AG09309 (cell line): ENCODE measurements around the gene TRMT112.

Experiments
- DNase-seq: peaks from one replicate; pipeline ENCODE4 v3.0.0-alpha.2; 2010; ENCODE audit warnings: low read depth
- H3K4me3 ChIP-seq: 2 replicates; pipeline ENCODE4 v1.5.1; 2011; ENCODE audit warnings: mild to moderate bottlenecking, low read depth, low read length, moderate library complexity; ENCODE audit not compliant: control insufficient read depth
- CTCF ChIP-seq: IDR thresholded peaks from 2 replicates; pipeline ENCODE4 v1.5.1; 2011; ENCODE audit warnings: mild to moderate bottlenecking, low read depth, low read length, inconsistent platforms; ENCODE audit not compliant: insufficient read depth, control insufficient read depth; ENCODE audit errors: missing control alignments

TRMT112 gene

GRCh38 chr11:64303109-64304031 is 14.0 kb downstream of the TRMT112 start:
- DNase-seq, result no peak
- TF ChIP-seq CTCF, result no peak
- no peak overlapping the region for H3K4me3 ChIP-seq

- H3K4me3 ChIP-seq, result peak within 1 kb of the TSS; percentile 28
- no peak for TF ChIP-seq CTCF
- DNase-seq, result no peak
Measured at GRCh38 chr11:64299847-64300648, 17.3 kb downstream of the TRMT112 start, which contains the start of gene CATSPERZ. Gene CATSPERZ, plus strand, starts transcription at chr11:64300358. Its CDS starts 53 bp downstream, at chr11:64300411.

GRCh38 chr11:64298966-64299846 is 18.2 kb downstream of the TRMT112 start:
- H3K4me3 ChIP-seq, result peak overlapping the region; percentile 18
- no peak for DNase-seq
- TF ChIP-seq CTCF, result no peak

GRCh38 chr11:64297699-64298358 is 19.5 kb downstream of the TRMT112 start:
- DNase-seq, result no peak
- no peak for TF ChIP-seq CTCF
- H3K4me3 ChIP-seq, result no peak overlapping the region

GRCh38 chr11:64296830-64297698 is 20.3 kb downstream of the TRMT112 start:
- no peak for TF ChIP-seq CTCF
- H3K4me3 ChIP-seq, result no peak overlapping the region
- DNase-seq, result no peak
